HG02981 (cell line): ENCODE data around the gene LCE2A.
"Not testable (repeated sequence)": the region's sequence is repeated elsewhere in the genome, so short reads cannot be mapped to it uniquely, and the experiment has no call there.

ENCODE experiments used
- ATAC-seq: cut with Tn5 transposase; IDR thresholded peaks from one replicate; pipeline ENCODE4 v1.9.1; 2021; ENCODE audit warnings: mild to moderate bottlenecking, moderate library complexity; ENCODE audit not compliant: unreplicated experiment

The LCE2A gene, protein sequence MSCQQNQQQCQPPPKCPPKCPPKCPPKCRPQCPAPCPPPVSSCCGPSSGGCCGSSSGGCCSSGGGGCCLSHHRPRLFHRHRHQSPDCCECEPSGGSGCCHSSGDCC

DNA sequence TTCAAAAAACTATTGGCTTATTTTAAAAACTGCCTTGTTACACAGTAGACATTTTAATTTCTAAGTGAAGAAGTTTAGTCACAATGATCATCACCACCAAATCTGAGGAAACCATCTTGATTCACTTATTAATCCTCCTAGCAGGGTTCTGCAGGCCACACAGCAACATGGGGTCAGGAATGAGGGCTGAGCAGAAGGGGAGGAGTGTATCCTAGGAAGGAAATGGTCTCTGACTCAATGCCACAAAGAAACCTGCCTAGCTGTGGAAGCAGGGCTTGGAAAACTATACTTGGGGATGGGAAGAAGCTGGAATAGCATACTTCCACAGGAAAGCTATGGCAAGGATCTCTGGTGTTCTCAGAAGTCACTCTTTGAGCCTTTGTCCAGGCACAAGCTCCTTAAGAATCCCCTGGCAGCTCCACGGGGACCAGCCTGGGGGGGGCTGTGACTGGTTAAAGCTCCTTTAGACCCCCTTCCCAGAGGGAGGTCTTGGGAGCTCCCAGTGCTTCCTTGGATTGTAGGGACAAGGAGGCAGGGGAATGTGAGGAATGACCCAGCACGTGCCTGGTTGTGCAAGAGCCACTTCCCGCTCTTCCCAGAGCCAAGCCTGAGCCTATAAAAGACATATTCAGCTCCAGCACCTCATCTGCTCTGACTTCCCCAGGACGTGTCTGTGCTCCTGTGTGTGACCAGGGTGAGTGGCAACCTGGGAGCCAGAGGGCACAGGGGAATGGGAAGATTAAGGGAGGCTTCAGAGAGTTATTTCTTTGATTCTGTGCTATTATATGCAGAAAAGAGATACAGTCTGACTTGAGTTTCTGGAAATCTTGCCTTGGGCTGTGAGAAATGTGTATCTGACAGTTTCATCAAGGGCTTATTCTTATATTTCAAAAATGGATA lies at the start of gene LCE2A:
Gene LCE2A, plus strand, starts transcription at position 645 of the 900 bp plus-strand sequence. CDS start 557 bp downstream, outside the sequence.
- no peak for ATAC-seq

DNA sequence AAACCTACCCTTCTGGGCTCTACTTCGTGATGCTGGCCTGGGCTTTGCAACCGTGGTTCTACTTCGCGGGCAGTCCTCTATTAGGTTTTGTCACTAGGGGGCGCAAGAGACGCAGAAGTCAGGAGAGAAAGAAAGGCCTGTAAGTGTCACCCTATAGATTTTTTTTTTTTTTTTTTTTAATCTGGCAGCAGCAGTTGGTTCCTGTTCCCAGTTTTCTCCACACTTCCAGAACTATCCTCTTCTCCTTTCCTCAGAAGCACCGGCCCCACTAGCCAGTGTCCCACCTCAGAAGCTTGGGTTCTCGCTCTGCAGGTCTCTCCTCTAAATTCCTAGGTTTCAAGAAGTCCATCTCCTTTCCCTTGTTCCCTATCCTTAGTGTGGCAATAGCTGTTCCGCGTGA lies 44.0 kb upstream of the LCE2A start:
- no peak for ATAC-seq

DNA sequence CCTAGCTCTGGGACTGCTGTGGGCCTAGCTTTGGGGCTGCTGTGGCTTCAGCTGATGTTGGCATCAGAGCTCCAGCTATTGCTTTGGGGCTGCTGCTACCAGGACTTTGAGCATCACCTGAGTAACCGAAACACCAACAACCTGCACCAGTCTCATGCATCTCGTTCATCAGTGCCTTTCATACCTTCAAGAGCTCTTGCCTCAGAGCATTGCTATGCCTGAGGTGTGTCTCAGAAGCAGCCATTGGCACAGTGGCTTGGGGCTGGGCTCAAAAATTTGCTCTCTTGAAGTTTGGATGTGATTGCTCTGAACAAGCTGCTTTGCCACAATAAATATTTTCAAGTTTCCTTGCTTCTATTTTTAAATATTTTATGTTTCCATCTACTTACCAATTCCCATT lies 41.7 kb upstream of the LCE2A start:
- no peak for ATAC-seq

DNA sequence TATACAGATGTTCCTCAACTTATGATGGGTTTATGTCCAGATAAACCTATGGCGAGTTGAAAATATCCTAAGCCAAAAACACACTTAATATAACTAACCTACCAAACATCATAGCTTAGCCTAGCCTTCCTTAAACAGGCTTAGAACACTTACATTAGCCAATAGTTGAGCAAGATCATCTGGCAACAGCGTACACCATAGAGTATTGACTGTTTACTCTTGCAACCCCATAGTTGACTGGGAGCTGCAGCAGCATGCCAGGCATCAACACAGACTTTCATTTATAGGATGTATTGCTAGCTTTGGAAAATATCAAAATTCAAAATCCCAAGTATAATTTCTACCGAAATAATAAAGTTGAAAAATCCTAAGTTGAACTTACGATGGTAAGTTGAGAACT lies 40.5 kb upstream of the LCE2A start:
- no peak for ATAC-seq

DNA sequence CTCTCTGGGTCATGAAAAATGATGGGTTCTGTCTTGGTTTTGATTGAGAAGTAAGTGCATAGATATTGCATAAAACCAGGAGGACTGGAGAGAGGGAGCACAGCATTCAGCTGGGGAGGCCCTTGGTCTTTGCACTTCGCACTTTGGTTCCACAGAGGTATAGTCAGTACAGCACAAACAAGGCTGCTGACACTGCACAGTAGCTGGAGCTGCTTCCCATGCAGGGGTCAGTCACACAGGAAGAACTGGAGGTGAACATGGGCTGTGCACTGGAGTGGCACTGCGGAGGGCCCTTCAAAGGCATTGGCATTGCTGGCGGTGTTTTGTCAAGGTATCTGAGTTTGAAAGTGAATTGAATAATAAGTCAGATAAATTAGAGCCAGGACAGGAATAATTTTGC lies 39.5 kb upstream of the LCE2A start:
- ATAC-seq: no peak

DNA sequence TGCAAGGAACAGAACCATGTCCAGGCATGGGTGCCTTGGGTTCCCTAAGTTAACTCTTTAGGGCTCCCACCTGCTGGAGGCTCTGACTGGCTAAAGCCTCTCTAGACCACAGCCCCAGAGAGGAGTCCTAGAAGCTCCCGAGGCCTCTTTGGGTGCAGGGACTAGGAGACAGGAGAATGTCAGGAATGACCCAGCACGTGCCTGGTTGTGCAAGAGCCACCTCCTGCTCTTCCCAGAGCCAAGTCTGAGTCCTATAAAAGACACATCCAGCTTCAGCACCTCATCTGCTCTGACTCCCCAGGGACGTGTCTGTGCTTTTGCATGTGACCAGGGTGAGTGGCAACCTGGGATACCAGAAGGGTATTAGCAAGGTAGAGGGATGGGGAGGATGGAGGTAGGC lies 35.0 kb upstream of the LCE2A start, which contains the start of gene LCE2D:
Gene LCE2D, plus strand, starts transcription at position 283 of the 400 bp plus-strand sequence. CDS start 726 bp downstream, outside the sequence.
- ATAC-seq: no peak

DNA sequence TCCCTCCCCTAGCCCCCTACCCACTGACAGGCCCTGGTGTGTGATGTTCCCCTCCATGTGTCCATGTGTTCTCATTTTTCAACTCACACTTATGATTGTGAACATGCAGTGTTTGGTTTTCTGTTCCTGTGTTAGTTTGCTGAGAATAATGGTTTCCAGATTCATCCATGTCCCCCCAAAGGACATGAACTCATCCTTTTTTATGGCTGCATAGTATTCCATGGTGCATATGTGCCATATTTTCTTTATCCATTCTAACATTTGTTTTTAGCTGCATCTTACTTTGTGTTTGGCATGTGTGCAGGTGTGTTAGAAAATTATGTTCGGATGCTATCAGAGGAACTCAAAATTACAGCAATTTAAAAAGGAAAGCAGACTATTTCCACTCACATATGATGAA lies 32.0 kb upstream of the LCE2A start:
- ATAC-seq: not testable (repeated sequence)

DNA sequence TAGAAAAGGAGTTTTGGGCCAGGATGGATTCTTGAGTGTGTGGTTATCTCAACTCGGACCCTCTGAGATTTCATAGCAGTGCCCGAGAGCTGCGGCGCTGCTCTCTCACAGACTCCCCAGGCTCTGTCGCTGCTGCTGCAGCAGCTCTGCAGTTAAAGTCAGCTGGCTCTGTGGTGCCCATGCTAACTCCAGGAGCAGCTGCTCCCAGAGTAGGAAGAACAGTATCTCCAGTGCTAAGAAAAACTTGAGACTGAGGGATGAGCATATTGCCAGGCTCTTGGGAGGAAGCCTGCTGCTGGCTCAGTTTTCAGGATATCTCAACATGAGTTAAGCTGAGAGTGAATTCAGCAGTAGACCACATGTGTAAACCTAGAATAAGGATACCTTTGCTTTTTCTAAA lies 30.5 kb upstream of the LCE2A start:
- ATAC-seq: no peak

DNA sequence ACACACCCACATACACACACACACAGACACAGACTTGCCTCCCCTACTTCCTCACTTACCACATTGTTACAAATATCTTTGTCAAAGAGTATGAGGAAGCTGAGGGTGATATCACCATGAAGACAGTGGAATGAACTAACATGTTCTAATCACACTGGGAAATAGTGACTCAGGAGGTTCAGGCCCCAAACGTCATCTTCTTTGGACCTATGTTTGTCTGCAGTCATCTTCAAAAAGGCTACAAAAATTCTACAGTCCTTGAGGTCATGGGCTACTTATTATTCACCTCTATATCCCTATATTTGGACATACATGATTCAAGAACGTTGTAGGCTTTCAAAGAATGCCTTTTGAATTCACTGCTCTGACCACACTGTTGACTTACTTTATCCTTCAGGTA lies 25.1 kb upstream of the LCE2A start:
- no peak for ATAC-seq

DNA sequence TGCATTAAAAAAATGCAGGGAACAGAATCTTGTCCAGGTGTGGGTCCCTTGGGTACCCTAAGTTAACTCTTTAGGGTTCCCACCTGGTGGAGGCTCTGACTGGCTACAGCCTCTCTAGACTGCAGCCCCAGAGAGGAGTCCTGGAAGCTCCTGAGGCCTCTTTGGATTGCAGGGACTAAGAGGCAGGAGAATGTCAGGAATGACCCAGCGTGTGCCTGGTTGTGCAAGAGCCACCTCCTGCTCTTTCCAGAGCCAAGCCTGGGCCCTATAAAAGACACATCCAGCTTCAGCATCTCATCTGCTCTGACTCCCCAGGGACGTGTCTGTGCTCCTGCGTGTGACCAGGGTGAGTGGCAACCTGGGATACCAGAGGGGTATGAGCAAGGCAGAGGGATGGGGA lies 23.2 kb upstream of the LCE2A start, which contains the start of gene LCE2C:
Gene LCE2C, plus strand, starts transcription at position 297 of the 400 bp plus-strand sequence. CDS start 737 bp downstream, outside the sequence.
- ATAC-seq: not testable (repeated sequence)

DNA sequence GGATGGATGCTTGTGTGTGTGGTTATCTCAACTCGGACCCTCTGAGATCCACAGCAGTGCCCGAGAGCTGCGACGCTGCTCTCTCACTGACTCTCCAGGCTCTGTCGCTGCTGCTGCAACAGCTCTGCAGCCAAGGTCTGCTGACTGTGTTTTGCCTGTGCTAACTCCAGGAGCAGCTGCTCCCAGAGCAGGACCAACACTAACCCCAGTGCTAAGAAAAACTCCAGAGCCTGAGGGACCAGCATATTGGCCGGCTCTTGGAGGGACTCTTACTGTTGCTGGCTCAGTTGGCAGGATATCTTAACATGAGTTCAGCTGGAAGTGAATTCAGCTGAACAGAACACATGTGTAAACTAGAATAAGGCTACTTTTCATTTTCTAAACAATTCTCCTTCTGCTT lies 18.7 kb upstream of the LCE2A start:
- no peak for ATAC-seq

DNA sequence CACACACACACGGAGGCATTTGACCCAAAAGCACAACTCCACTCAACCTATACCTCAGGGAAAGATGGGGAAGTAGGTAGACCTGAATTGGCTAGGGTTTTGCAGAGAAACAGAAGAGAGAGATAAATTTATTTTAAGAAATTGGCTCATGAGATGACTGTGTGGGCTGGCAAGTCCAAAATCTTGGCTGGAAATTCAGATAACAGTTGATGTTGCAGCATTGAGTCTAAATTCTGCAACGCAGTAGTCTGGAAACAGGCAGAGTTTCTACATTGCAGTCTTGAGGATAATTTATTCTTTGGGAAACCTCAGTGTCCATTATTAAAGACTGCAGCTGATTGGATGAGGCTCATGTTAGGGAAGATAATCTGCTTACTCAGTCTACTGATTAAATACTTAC lies 16.5 kb upstream of the LCE2A start:
- ATAC-seq: no peak

DNA sequence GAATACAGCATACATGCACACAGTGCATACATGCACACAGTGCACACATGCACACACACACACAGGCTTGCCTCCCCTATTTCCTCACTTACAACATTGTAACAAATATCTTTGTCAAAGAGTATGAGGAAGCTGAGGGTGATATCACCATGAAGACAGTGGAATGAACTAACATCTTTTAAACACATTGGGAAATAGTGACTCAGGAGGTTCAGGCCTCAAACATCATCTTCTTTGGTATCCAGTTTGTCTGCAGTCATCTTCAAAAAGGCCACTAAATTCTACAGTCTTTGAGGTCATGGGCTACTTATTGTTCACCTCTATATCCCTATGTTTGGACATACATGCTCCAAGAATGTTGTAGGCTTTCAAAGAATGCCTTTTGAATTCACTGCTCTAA lies 14.3 kb upstream of the LCE2A start:
- no peak for ATAC-seq

DNA sequence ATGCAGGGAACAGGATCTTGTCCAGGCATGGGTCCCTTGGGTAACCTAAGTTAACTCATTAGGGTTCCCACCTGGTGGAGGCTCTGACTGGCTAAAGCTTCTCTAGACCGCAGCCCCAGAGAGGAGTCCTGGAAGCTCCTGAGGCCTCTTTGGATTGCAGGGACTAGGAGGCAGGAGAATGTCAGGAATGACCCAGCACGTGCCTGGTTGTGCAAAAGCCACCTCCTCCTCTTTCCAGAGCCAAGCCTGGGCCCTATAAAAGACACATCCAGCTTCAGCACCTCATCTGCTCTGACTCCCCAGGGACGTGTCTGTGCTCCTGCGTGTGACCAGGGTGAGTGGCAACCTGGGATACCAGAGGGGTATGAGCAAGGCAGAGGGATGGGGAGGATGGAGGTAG lies 12.3 kb upstream of the LCE2A start, which contains the start of gene LCE2B:
Gene LCE2B, plus strand, starts transcription at position 301 of the 400 bp plus-strand sequence. CDS start 721 bp downstream, outside the sequence.
- not testable (repeated sequence) for ATAC-seq

DNA sequence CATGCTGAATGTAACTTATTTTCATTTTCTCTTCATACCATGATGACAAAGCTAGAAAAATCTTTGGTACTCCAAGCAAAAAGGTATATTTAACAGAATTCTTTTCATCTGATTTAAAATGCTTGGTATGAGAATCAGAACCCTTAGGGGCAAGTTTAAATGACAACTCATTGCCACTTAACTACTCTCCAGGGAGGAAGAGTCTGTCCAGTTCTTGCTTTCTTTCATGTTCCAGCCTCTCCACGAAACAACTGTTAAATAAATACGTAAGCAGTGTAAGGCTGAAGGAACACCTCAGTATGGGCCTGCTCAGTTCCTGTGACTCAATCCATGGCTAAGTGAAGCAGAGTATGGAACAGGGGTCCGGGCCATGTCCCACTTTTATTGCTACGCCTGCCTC lies 1.6 kb downstream of the LCE2A start:
- no peak for ATAC-seq

DNA sequence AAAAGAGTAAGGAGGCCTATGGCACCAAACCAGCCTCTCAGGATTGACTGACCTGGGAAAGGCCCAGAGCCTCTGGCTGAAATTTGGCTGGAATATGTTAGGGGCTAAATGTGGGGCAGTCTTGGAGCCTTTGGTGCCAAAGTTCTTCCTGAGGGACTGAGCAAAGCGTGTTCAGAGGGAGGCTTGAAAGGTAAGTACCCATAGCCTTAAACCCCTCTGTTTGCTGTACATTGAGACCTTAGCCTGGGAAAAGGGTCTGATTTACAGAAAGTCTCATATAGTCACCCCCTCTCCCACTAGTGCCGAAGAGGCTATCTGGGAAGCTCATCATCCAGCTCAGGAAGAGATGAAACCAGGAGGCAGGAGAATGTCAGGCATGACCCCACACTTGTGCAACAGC lies 9.7 kb downstream of the LCE2A start, which contains the start of gene LCE4A:
Gene LCE4A, plus strand, starts transcription at position 301 of the 400 bp plus-strand sequence. CDS start 916 bp downstream, outside the sequence.
- no peak for ATAC-seq

DNA sequence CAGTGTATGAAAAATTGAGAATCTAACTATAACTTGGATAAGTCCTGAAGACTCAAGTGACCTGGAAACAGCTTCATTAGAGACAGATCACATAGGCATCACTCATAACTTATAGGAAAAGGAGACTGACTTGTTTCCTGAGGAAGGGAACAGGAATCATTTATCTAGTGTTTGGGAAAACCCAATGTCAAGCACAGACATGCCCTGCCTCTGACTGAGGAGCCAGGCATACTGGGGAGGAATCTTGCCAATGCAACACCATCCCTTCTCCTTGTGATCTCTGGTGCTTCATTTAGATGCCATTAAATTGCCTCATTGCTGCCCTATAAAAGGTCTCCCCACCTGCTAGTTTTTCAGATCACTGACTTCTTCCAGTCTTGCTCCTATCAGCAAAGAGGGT lies 20.1 kb downstream of the LCE2A start:
- ATAC-seq: no peak

DNA sequence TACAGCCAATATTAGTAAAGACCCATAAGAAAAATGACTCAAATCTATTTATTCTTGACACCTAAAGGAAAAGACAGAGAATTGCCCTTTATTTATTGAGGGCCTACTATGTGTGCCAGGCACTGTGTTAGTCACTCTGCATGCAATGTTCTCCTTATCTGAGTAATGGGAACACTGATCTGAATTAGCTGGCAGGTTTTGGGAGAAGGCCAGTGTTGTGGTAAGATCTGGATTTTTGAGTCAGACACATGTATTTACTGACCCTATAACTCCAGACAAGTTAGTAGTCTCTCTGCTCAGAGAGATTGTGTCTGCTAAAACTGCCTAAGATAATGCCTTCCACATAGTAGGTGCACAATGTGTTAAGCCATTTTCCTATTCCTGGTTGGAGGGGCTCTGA lies 27.1 kb downstream of the LCE2A start:
- ATAC-seq: no peak

DNA sequence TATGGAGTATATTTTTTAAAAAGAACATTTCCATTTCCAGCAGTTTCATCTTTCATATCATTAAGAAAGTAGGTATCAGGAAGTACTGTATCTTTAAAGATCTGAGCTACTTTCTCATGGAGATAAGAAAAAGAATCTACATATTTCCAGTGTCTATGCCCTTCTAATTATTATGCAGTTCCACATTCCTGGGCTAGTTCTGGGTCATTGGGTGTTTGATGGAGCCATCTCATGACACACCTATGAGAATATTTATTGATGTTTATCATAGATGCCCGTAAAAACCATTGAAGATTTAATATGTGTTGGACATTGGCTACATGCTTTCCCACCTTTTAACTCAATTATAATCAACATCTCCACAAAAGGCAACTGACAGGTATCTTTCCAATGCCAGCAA lies 30.8 kb downstream of the LCE2A start:
- ATAC-seq: no peak

DNA sequence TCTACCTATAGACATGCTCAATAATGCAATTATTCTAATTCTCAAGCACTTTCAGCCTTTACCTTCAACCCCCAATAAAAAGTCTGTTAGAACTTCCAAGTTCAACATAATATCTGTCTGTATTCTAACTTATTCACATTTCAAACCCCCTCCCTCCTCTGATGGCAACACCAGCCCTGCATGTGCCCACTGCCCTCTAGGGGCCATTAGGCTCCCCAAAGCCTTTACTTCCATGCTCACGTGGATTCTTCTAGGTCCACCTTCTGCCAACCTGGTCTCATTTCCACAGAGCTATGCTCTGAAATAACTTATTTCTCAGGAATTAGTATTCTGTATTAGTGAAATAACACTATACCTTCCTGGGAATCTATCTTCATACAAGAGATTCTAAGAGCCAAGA lies 37.5 kb downstream of the LCE2A start:
- no peak for ATAC-seq

DNA sequence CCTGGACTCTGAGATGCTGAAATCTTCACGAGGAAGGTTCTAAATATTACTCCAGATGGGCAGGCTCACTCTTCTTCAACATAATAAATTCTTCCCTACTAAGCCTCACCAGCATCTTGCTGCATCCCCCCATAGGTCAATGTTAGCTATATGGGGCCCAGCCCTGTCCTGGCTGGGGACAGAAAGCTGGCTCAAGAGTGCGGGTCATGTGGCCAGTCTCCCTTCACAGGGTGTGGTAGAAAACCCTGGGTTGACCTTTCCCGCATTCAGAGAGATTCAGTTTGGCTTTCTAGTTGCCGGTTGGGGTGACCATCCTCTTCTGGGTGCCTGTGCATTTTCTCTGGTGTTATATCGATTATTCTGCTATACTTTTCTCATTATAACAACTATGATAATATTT lies 39.9 kb downstream of the LCE2A start:
- no peak for ATAC-seq

DNA sequence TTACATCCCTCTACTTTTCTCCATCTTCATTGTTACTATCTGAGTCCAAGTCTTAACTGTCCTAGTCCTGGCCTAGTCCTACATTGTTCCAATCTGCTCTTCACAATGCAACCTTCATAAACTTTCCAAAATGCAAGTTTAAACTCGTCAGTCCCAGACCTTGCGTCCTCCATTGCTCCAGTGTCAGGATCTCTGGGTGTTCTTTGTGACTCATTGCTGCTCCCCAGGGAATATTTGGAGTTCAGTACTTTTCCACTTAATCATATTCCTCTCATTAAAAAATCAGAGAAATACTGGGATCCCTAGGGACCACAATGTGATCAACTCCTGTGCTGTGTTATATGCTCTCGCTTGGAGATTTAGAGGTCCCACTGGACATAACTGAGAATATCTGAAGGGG lies 41.7 kb downstream of the LCE2A start:
- no peak for ATAC-seq
